Glutamatergic neuron (in vitro differentiated cells): ENCODE measurements around the gene USP24. TPM values are rescaled to one million over a fixed set of nuclear protein-coding genes. Genes with fewer than 3 reads are reported as not detected.

ENCODE experiments used
- DNase-seq: peaks from one replicate; pipeline ENCODE4 v3.0.0; 2022
- H3K27ac Mint-ChIP-seq: one replicate; pipeline ENCODE4 v1.8.0; 2020; ENCODE audit warnings: mild to moderate bottlenecking, mixed read lengths, inconsistent platforms; ENCODE audit not compliant: unreplicated experiment
- H3K27me3 Mint-ChIP-seq: one replicate; pipeline ENCODE4 v1.8.0; 2020; ENCODE audit warnings: mild to moderate bottlenecking, moderate library complexity, mixed read lengths, inconsistent platforms; ENCODE audit not compliant: unreplicated experiment
- H3K36me3 Mint-ChIP-seq: one replicate; pipeline ENCODE4 v1.8.0; 2020; ENCODE audit warnings: mild to moderate bottlenecking, mixed read lengths, inconsistent platforms; ENCODE audit not compliant: unreplicated experiment
- H3K4me1 Mint-ChIP-seq: one replicate; pipeline ENCODE4 v1.8.0; 2020; ENCODE audit warnings: mild to moderate bottlenecking, low read depth, mixed read lengths, inconsistent platforms; ENCODE audit not compliant: unreplicated experiment
- H3K4me3 Mint-ChIP-seq: one replicate; pipeline ENCODE4 v1.8.0; 2020; ENCODE audit warnings: mild to moderate bottlenecking, mixed read lengths, inconsistent platforms; ENCODE audit not compliant: unreplicated experiment
- H3K9me3 Mint-ChIP-seq: one replicate; pipeline ENCODE4 v1.8.0; 2020; ENCODE audit warnings: mild to moderate bottlenecking, moderate library complexity, mixed read lengths, inconsistent platforms; ENCODE audit not compliant: unreplicated experiment
- total RNA-seq: library from RNA; stranded (reverse); fragmentation: NEBNext Ultra II Directional; extraction: Animal tissue kit (Norgen Biotek cat#: 25700); gene quantifications from one replicate; pipeline ENCODE4 v1.2.1, GENCODE V29; 2021; ENCODE audit not compliant: unreplicated experiment
- TF ChIP-seq, protein P1 (sequence below): fragments of 200-600 bp; sonication (generic); IDR thresholded peaks from one replicate; pipeline ENCODE4 v1.5.0; 2021; ENCODE audit not compliant: partially characterized antibody, unreplicated experiment

USP24 gene
- total RNA-seq, 1 donor from 2014 or later: 54.6 TPM

DNA sequence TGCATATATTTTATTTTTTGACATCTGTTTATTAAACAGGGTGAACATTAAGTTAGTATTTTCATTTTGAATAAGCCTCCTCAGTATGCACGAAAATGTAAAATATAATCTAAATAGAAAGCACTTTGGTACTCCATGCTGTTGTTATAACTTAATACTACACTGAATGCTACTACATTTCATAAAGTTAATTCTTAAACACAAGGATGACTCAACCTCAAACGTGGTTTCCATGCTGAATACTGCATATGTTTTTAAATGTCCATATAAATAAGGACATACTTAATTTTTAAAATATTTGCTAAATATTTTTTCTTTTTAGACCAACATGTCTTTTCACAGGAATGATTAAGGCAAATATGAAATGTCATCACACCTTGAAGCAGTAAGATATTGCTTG is 83.9 kb downstream of the USP24 start:
- no peaks in the 10 kb centered on the region for H3K4me1 Mint-ChIP-seq
- no peak for DNase-seq
- H3K27me3 Mint-ChIP-seq: no peaks in the 10 kb centered on the region
- H3K4me3 Mint-ChIP-seq: no peak overlapping the region
- peaks cover 10% of the 10 kb centered on the region for H3K36me3 Mint-ChIP-seq
- no peak overlapping the region for H3K27ac Mint-ChIP-seq
- peaks cover 1% of the 10 kb centered on the region for H3K9me3 Mint-ChIP-seq
- TF ChIP-seq, protein P1, sequence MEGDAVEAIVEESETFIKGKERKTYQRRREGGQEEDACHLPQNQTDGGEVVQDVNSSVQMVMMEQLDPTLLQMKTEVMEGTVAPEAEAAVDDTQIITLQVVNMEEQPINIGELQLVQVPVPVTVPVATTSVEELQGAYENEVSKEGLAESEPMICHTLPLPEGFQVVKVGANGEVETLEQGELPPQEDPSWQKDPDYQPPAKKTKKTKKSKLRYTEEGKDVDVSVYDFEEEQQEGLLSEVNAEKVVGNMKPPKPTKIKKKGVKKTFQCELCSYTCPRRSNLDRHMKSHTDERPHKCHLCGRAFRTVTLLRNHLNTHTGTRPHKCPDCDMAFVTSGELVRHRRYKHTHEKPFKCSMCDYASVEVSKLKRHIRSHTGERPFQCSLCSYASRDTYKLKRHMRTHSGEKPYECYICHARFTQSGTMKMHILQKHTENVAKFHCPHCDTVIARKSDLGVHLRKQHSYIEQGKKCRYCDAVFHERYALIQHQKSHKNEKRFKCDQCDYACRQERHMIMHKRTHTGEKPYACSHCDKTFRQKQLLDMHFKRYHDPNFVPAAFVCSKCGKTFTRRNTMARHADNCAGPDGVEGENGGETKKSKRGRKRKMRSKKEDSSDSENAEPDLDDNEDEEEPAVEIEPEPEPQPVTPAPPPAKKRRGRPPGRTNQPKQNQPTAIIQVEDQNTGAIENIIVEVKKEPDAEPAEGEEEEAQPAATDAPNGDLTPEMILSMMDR: no peak

DNA sequence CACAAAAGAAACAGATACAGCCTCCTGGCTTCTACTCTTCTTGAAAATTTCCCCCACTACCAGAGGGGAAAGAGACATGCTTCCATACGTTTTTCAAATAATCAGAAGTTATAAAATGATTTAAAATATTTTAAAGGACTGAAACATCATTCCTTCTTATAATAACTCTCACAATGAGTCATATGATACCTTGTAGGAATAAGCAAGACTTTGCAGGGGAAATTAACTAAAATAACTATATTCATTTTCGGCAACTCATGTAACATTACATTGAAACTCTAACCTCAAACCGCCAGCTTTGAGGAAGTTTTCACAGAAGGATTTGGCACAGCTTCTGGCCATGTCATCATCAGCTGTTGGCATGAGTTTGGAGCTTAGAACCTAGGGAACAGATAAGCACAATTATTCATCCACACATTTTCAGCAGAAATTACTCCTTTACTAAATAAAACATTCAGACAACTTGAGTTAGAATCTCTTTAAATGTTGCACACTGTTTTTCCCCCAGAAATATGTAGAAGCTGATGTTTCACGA is 85.9 kb downstream of the USP24 start:
- TF ChIP-seq, protein P1: no peak
- no peak for DNase-seq
- Mint-ChIP-seq H3K27me3 (no peaks in the 10 kb centered on the region), H3K4me1 (no peaks in the 10 kb centered on the region), H3K9me3 (peaks cover 1% of the 10 kb centered on the region), H3K4me3 (no peak overlapping the region), H3K36me3 (peaks cover 17% of the 10 kb centered on the region), H3K27ac (no peak overlapping the region)

DNA sequence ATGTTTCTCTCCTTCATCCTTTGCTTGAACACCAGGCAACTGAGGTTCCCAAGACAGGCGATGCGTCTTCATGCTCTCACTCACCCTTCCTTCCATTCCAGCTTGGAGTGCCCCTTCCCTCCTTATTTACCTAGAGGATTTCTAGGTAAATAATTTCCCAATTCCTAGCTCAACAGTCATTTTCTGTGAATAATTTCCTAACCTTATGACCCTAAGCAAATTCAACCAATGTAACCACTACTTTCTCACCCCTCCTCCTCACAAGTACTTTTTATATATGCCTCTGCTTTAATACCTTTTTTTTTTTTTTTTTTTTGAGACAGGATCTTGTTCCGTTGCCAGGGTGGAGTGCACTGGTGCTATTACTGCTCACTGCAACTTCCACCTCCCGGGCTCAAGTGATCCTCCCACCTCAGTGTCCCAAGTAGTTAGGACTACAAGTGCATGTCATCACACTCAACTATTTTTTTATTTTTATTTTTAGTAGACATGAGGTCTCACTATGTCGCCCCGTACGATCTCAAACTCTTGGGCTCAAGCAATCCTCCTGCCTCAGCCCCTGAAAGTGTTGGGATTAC is 86.7 kb downstream of the USP24 start:
- Mint-ChIP-seq H3K27ac (no peak overlapping the region), H3K4me1 (no peaks in the 10 kb centered on the region), H3K36me3 (peaks cover 17% of the 10 kb centered on the region), H3K4me3 (no peak overlapping the region), H3K27me3 (no peaks in the 10 kb centered on the region), H3K9me3 (peaks cover 1% of the 10 kb centered on the region)
- DNase-seq: no peak
- TF ChIP-seq, protein P1: no peak

DNA sequence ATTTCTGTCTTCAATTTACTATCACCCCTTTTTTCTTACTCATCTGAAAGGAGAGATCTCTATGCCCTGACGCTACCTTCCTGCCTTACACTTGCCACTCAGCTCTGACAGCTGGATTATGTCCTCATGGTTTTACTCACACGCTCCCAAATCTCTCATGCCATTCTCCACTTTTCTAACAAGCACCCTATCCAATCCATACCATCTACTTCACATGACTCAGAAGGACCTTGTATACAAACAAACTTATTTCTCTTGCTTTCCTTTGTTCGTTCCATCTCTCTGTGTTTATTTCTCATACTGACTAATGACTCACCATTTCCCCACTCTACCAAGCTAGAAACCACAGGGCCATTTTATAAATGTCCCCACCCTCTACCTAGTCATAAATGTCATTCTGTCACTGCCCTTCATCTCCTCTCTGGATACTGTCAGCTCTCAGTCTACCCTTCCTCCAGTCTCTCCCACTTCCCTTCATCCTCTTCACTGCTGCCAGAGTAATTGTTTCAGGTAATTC is 87.3 kb downstream of the USP24 start:
- H3K27me3 Mint-ChIP-seq: no peaks in the 10 kb centered on the region
- peaks cover 1% of the 10 kb centered on the region for H3K9me3 Mint-ChIP-seq
- H3K4me1 Mint-ChIP-seq: no peaks in the 10 kb centered on the region
- H3K36me3 Mint-ChIP-seq: peaks cover 17% of the 10 kb centered on the region
- no peak overlapping the region for H3K4me3 Mint-ChIP-seq
- DNase-seq: no peak
- TF ChIP-seq, protein P1: no peak
- no peak overlapping the region for H3K27ac Mint-ChIP-seq

DNA sequence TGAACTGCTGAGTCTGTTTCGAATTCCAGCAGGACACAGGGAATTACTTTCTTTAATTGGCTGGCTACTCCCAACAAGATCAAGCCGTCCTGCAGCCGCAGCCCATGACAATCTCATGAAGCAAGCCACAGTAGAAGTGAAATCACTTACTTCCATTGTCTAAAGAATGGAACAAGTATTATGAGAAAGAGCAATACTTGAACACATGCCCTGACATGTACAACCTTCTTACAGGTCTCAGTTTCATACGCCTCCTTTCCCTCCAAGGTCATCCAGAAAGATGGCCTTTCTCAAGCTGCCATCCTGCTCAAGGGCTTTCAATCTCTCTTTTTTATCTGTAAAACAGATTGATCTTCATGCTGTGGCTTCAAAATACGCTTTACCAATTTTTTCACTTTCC is 90.7 kb downstream of the USP24 start:
- H3K4me1 Mint-ChIP-seq: no peaks in the 10 kb centered on the region
- DNase-seq: no peak
- H3K27ac Mint-ChIP-seq: no peak overlapping the region
- TF ChIP-seq, protein P1: no peak
- no peaks in the 10 kb centered on the region for H3K27me3 Mint-ChIP-seq
- H3K4me3 Mint-ChIP-seq: no peak overlapping the region
- H3K36me3 Mint-ChIP-seq: peaks cover 26% of the 10 kb centered on the region
- H3K9me3 Mint-ChIP-seq: peaks cover 1% of the 10 kb centered on the region
